ENCODE results near the gene GPSM3.

GPSM3 gene

DNA sequence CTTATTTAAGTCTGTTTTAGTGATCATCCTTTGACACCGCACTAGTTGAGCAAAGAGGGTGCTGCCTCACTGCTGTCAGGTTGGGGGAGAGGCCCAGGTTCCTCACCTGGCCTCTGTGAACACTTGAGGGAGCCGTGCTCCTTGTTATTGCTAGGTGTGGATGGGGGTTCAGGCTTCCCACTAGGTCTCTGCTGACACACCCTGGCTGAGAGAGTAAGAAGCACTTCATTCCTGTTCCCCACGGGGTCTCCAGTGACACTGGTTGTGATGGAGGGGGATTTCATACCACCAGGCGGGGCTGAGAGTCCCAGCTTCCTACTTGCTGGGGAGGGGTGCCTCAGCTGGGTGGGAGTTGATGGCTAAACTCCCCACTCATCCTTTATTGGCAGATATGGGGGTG, 42.5 kb upstream of the GPSM3 start:
- Histone ChIP-seq H3K27me3 (ENCODE audit: insufficient read depth, low read length) (no peaks in the 10 kb centered on the region), H3K4me3 (ENCODE audit: low read depth, low read length, poor library complexity, severe bottlenecking) (no peak overlapping the region), H2AFZ (ENCODE audit: low read length) (no peak overlapping the region), H3K4me2 (ENCODE audit: low read length) (no peak overlapping the region), H3K36me3 (ENCODE audit: insufficient read depth, low read length) (no peaks in the 10 kb centered on the region), H3K79me2 (ENCODE audit: insufficient read depth, low read length) (no peaks in the 10 kb centered on the region), H3K9me3 (ENCODE audit: low read length) (no peaks in the 10 kb centered on the region), H3K27ac (ENCODE audit: low read depth, low read length, poor library complexity, severe bottlenecking) (no peak overlapping the region), H3K9me2 (ENCODE audit: low read depth, low read length) (no peaks in the 10 kb centered on the region), H3K4me1 (ENCODE audit: insufficient read depth, low read length, severe bottlenecking) (no peaks in the 10 kb centered on the region), H3F3A (ENCODE audit: insufficient read depth, low read length) (no peaks in the 10 kb centered on the region), H4K20me1 (ENCODE audit: insufficient read depth, low read length) (no peaks in the 10 kb centered on the region), H3K9ac (ENCODE audit: low read length) (no peak overlapping the region)
- no peak for TF ChIP-seq EZH2 (IDR thresholded peaks at IDR 0.05; ENCODE audit: borderline replicate concordance, low read length)
- TF ChIP-seq, protein P1, sequence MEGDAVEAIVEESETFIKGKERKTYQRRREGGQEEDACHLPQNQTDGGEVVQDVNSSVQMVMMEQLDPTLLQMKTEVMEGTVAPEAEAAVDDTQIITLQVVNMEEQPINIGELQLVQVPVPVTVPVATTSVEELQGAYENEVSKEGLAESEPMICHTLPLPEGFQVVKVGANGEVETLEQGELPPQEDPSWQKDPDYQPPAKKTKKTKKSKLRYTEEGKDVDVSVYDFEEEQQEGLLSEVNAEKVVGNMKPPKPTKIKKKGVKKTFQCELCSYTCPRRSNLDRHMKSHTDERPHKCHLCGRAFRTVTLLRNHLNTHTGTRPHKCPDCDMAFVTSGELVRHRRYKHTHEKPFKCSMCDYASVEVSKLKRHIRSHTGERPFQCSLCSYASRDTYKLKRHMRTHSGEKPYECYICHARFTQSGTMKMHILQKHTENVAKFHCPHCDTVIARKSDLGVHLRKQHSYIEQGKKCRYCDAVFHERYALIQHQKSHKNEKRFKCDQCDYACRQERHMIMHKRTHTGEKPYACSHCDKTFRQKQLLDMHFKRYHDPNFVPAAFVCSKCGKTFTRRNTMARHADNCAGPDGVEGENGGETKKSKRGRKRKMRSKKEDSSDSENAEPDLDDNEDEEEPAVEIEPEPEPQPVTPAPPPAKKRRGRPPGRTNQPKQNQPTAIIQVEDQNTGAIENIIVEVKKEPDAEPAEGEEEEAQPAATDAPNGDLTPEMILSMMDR (IDR thresholded peaks at IDR 0.05; ENCODE audit: low read length) = no peak; the same call in 1 of the 2 replicates

DNA sequence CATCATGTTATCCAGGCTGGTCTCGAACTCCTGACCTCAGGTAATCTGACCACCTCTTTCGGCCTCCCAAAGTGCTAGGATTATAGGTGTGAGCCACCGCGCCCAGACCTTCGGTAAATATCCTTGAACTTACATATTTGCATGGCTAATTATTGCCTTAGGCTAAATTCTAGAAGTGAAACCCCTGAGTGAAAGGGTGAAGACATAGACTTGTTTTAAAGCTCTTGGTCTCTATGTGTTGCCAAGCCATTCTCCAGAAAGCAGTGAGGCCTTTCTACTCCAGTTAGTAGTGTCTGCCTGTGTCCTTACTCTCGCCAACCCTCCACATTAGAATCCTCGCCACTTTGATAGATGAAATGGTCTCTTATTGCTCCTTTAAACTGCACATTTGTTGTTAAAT, 34.0 kb upstream of the GPSM3 start:
- no peak for TF ChIP-seq EZH2 (IDR thresholded peaks at IDR 0.05; ENCODE audit: borderline replicate concordance, low read length)
- TF ChIP-seq, protein P1 (IDR thresholded peaks at IDR 0.05; ENCODE audit: low read length) = no peak
- Histone ChIP-seq H3K27me3 (ENCODE audit: insufficient read depth, low read length) (no peaks in the 10 kb centered on the region; the same call in 1 of the 2 replicates), H4K20me1 (ENCODE audit: insufficient read depth, low read length) (no peaks in the 10 kb centered on the region), H3K9me3 (ENCODE audit: low read length) (no peaks in the 10 kb centered on the region), H3K36me3 (ENCODE audit: insufficient read depth, low read length) (no peaks in the 10 kb centered on the region), H3K9ac (ENCODE audit: low read length) (no peak overlapping the region), H3K9me2 (ENCODE audit: low read depth, low read length) (no peaks in the 10 kb centered on the region), H3K4me1 (ENCODE audit: insufficient read depth, low read length, severe bottlenecking) (no peaks in the 10 kb centered on the region), H3K4me2 (ENCODE audit: low read length) (no peak overlapping the region), H2AFZ (ENCODE audit: low read length) (no peak overlapping the region), H3K27ac (ENCODE audit: low read depth, low read length, poor library complexity, severe bottlenecking) (no peak overlapping the region), H3K4me3 (ENCODE audit: low read depth, low read length, poor library complexity, severe bottlenecking) (no peak overlapping the region), H3F3A (ENCODE audit: insufficient read depth, low read length) (no peaks in the 10 kb centered on the region), H3K79me2 (ENCODE audit: insufficient read depth, low read length) (no peaks in the 10 kb centered on the region)

DNA sequence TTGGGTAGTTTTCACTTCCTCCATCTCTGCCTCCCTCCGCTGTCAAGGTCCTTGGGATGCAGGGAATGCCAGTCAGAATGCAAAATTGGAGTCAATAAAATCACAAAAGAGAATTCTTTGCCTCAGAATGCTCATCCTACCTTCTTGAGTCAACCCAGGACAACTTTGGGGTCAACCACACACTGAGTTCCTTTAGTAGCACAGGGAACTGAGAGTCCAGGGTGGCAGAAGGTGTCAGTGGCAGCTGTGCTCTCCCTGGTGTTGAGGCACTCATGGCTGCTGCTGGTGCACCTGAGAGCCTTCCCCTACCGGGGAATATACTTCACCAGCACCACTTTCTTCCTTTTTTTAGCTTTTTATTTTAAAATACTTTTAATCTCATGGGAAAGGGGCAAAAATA, 32.3 kb upstream of the GPSM3 start:
- Histone ChIP-seq H3K9me3 (ENCODE audit: low read length) (no peaks in the 10 kb centered on the region), H3K27me3 (ENCODE audit: insufficient read depth, low read length) (no peaks in the 10 kb centered on the region; the same call in 1 of the 2 replicates), H4K20me1 (ENCODE audit: insufficient read depth, low read length) (no peaks in the 10 kb centered on the region), H3F3A (ENCODE audit: insufficient read depth, low read length) (no peaks in the 10 kb centered on the region), H2AFZ (ENCODE audit: low read length) (no peak overlapping the region), H3K4me1 (ENCODE audit: insufficient read depth, low read length, severe bottlenecking) (no peaks in the 10 kb centered on the region), H3K4me2 (ENCODE audit: low read length) (no peak overlapping the region), H3K4me3 (ENCODE audit: low read depth, low read length, poor library complexity, severe bottlenecking) (no peak overlapping the region), H3K79me2 (ENCODE audit: insufficient read depth, low read length) (no peaks in the 10 kb centered on the region), H3K27ac (ENCODE audit: low read depth, low read length, poor library complexity, severe bottlenecking) (no peak overlapping the region), H3K9me2 (ENCODE audit: low read depth, low read length) (no peaks in the 10 kb centered on the region), H3K36me3 (ENCODE audit: insufficient read depth, low read length) (no peaks in the 10 kb centered on the region), H3K9ac (ENCODE audit: low read length) (no peak overlapping the region)
- TF ChIP-seq, protein P1 (IDR thresholded peaks at IDR 0.05; ENCODE audit: low read length) = no peak
- TF ChIP-seq EZH2 (IDR thresholded peaks at IDR 0.05; ENCODE audit: borderline replicate concordance, low read length) = no peak

Measured in OCI-LY1 (cell line).